ENCODE results near the gene SYPL2.

- TF ChIP-seq POLR2A (IDR thresholded peaks at IDR 0.05; ENCODE audit: low read depth, low read length) (no peak), TAF1 (IDR thresholded peaks at IDR 0.05; ENCODE audit: borderline replicate concordance, low read depth, low read length) (no peak), POLR2AphosphoS5 (IDR thresholded peaks at IDR 0.05; ENCODE audit: low read depth, low read length) (no peak)
Observed at GRCh38 chr1:109491372-109491771, 25.0 kb downstream of the SYPL2 start.
